ENCODE measurements around the gene LAMC1.

LAMC1 gene

GRCh38 chr1:183080406-183080805, 57.2 kb downstream of the LAMC1 start:
- DNase-seq: no peak

- DNase-seq: no peak
These were observed 58.3 kb downstream of the LAMC1 start for GRCh38 chr1:183081402-183082120.

GRCh38 chr1:183082650-183083049, 59.4 kb downstream of the LAMC1 start:
- DNase-seq: no peak

- no peak for DNase-seq
These were observed 63.8 kb downstream of the LAMC1 start for GRCh38 chr1:183087001-183087400.

GRCh38 chr1:183089025-183089639, 65.9 kb downstream of the LAMC1 start:
- no peak for DNase-seq

- DNase-seq: no peak
These were observed 67.3 kb downstream of the LAMC1 start for GRCh38 chr1:183090391-183091006.

- DNase-seq: no peak
These were observed 68.0 kb downstream of the LAMC1 start for GRCh38 chr1:183091181-183091580.

GRCh38 chr1:183092350-183092749, 69.1 kb downstream of the LAMC1 start:
- no peak for DNase-seq

- no peak for DNase-seq
These were observed 69.9 kb downstream of the LAMC1 start for GRCh38 chr1:183093066-183093668.

GRCh38 chr1:183093786-183094298, 70.6 kb downstream of the LAMC1 start:
- no peak for DNase-seq

- DNase-seq: no peak
These were observed 71.1 kb downstream of the LAMC1 start for GRCh38 chr1:183094351-183094750.

GRCh38 chr1:183096351-183096750, 73.1 kb downstream of the LAMC1 start:
- no peak for DNase-seq

GRCh38 chr1:183096894-183097293, 73.7 kb downstream of the LAMC1 start:
- no peak for DNase-seq

- DNase-seq: no peak
These were observed 74.3 kb downstream of the LAMC1 start for GRCh38 chr1:183097438-183098051.

- DNase-seq: no peak
These were observed 75.1 kb downstream of the LAMC1 start for GRCh38 chr1:183098317-183098716.

- no peak for DNase-seq
These were observed 77.2 kb downstream of the LAMC1 start for GRCh38 chr1:183100361-183100974.

GRCh38 chr1:183101081-183101480, 77.9 kb downstream of the LAMC1 start:
- DNase-seq: no peak

GRCh38 chr1:183101841-183102276, 78.6 kb downstream of the LAMC1 start:
- no peak for DNase-seq

- no peak for DNase-seq
These were observed 79.9 kb downstream of the LAMC1 start for GRCh38 chr1:183103147-183103546.

GRCh38 chr1:183103577-183103976, 80.4 kb downstream of the LAMC1 start:
- no peak for DNase-seq

- no peak for DNase-seq
These were observed 82.2 kb downstream of the LAMC1 start for GRCh38 chr1:183105449-183105848.

- no peak for DNase-seq
These were observed 82.9 kb downstream of the LAMC1 start for GRCh38 chr1:183106166-183106565.

- DNase-seq: no peak
These were observed 83.5 kb downstream of the LAMC1 start for GRCh38 chr1:183106746-183107145.
